Vagina (tissue), 2 donors: Measurements from ENCODE around the gene ARHGEF39. TPM values are rescaled to one million over a fixed set of nuclear protein-coding genes. Genes with fewer than 3 reads are reported as not detected.
"Not testable (repeated sequence)": the region's sequence is repeated elsewhere in the genome, so short reads cannot be mapped to it uniquely, and the experiment has no call there.

Experiments
- DNase-seq, 2 donors: peaks; one replicate each; pipeline ENCODE4 v3.0.0-alpha.2; 2017; ENCODE audit errors: extremely low spot score in 2 of 2
- H3K27ac ChIP-seq: fragments of 200-600 bp; sonication (generic); one replicate; pipeline ENCODE4 v1.5.1; 2019
- H3K27me3 ChIP-seq: fragments of 200-600 bp; sonication (generic); one replicate; pipeline ENCODE4 v1.5.1; 2019
- H3K36me3 ChIP-seq, 2 donors: fragments of 200-600 bp; sonication (generic); one replicate each; pipeline ENCODE4 v1.5.1; 2017 to 2019
- H3K4me1 ChIP-seq: fragments of 200-600 bp; sonication (generic); one replicate; pipeline ENCODE4 v1.5.1; 2019
- H3K4me3 ChIP-seq, 2 donors: fragments of 200-600 bp; sonication (generic); 1 replicate in 1 of 2; 2 replicates in 1 of 2; pipeline ENCODE4 v1.5.1; 2016 to 2019
- H3K9me3 ChIP-seq: fragments of 200-600 bp; sonication (generic); one replicate; pipeline ENCODE4 v1.5.1; 2019
- CTCF ChIP-seq, 3 experiments: fragments of 450-650 bp in 2 of 3; fragments of 200-600 bp in 1 of 3; sonication (generic) in 1 of 3; IDR thresholded peaks; one replicate each; pipeline ENCODE4 v1.5.1; 2017 to 2019; ENCODE audit warnings: antibody characterized with exemption in 3 of 3, mild to moderate bottlenecking in 2 of 3, moderate library complexity in 2 of 3
- POLR2A ChIP-seq, 2 donors: fragments of 450-650 bp; IDR thresholded peaks; one replicate each; pipeline ENCODE4 v1.6.1; 2017; ENCODE audit warnings: antibody characterized with exemption in 2 of 2, mild to moderate bottlenecking in 2 of 2, moderate library complexity in 2 of 2
- POLR2AphosphoS5 ChIP-seq, 2 donors: sonication (generic); formaldehyde crosslinking; IDR thresholded peaks; one replicate each; pipeline ENCODE4 v1.9.0; 2017; ENCODE audit warnings: antibody characterized with exemption in 2 of 2, mild to moderate bottlenecking in 2 of 2, low read depth in 1 of 2; ENCODE audit not compliant: insufficient read depth in 1 of 2
- intact Hi-C: fragments of 100-400 bp; cut with DNase I; formaldehyde crosslinking; loops from one replicate; pipeline ENCODE4 v1.15.1; 2023
- total RNA-seq: library from RNA; depleted of rRNA; stranded (reverse); fragments of >200 nt; gene quantifications from one replicate; pipeline ENCODE4 v1.2.3, GENCODE V29; 2016

The ARHGEF39 gene
- total RNA-seq, 1 donor from 2014 or later = 1.2 TPM

GRCh38 chr9:35646533-35647265 lies 18.3 kb downstream of the ARHGEF39 start:
- Histone ChIP-seq H3K27me3 (no peaks in the 10 kb centered on the region), H3K9me3 (no peaks in the 10 kb centered on the region), H3K4me1 (peaks cover 26% of the 10 kb centered on the region), H3K4me3 (peak overlapping the region; percentile 48 to 60), H3K27ac (peak overlapping the region; percentile 93), H3K36me3 (no peaks in the 10 kb centered on the region)
- no peak for DNase-seq
- intact Hi-C loops = loop anchor here (1.0 kb wide), 1 partner anchor 82 kb away; no protein-coding TSS in a partner anchor
- TF ChIP-seq POLR2AphosphoS5 (IDR thresholded peaks at IDR 0.05; ENCODE audit: insufficient read depth in 1 of 2, low read depth in 1 of 2) (peak; percentile 91 to 99), POLR2A (IDR thresholded peaks at IDR 0.05) (peak in 1 of 2 donors; percentile 94), CTCF (IDR thresholded peaks at IDR 0.05) (peak; percentile 89 to 97 (median 95))

GRCh38 chr9:35646153-35646532 lies 18.9 kb downstream of the ARHGEF39 start:
- H3K4me1 ChIP-seq = peaks cover 26% of the 10 kb centered on the region
- intact Hi-C loops = loop anchor here (1.0 kb wide), 1 partner anchor 82 kb away; no protein-coding TSS in a partner anchor
- H3K36me3 ChIP-seq = no peaks in the 10 kb centered on the region
- no peaks in the 10 kb centered on the region for H3K27me3 ChIP-seq
- TF ChIP-seq POLR2A (IDR thresholded peaks at IDR 0.05) (no peak), CTCF (IDR thresholded peaks at IDR 0.05) (no peak), POLR2AphosphoS5 (IDR thresholded peaks at IDR 0.05; ENCODE audit: insufficient read depth in 1 of 2, low read depth in 1 of 2) (no peak)
- H3K4me3 ChIP-seq = peak overlapping the region; percentile 48 to 60
- H3K27ac ChIP-seq = peak overlapping the region; percentile 93
- DNase-seq = no peak
- no peaks in the 10 kb centered on the region for H3K9me3 ChIP-seq

- H3K9me3 ChIP-seq, H3K27me3 ChIP-seq, H3K36me3 ChIP-seq, DNase-seq: not testable (repeated sequence)
- peaks cover 26% of the 10 kb centered on the region for H3K4me1 ChIP-seq
- H3K4me3 ChIP-seq = peak overlapping the region; percentile 48 to 60
- intact Hi-C loops = loop anchor here (1.0 kb wide), 1 partner anchor 83 kb away; no protein-coding TSS in a partner anchor
- peak overlapping the region; percentile 93 for H3K27ac ChIP-seq
Observed at GRCh38 chr9:35645736-35646135, 19.3 kb downstream of the ARHGEF39 start.

GRCh38 chr9:35643046-35643445 lies 21.9 kb downstream of the ARHGEF39 start:
- Histone ChIP-seq H3K9me3 (no peaks in the 10 kb centered on the region), H3K4me3 (no peak overlapping the region), H3K27ac (no peak overlapping the region), H3K4me1 (peaks cover 16% of the 10 kb centered on the region), H3K27me3 (no peaks in the 10 kb centered on the region), H3K36me3 (no peaks in the 10 kb centered on the region)
- no peak for DNase-seq
- TF ChIP-seq POLR2AphosphoS5 (IDR thresholded peaks at IDR 0.05; ENCODE audit: insufficient read depth in 1 of 2, low read depth in 1 of 2) (no peak), POLR2A (IDR thresholded peaks at IDR 0.05) (no peak)
- intact Hi-C loops = no loop called here

GRCh38 chr9:35641478-35641877 lies 23.5 kb downstream of the ARHGEF39 start:
- H3K27ac ChIP-seq, H3K27me3 ChIP-seq, H3K9me3 ChIP-seq, DNase-seq, intact Hi-C loops, H3K4me3 ChIP-seq, H3K36me3 ChIP-seq: not testable (repeated sequence)
- H3K4me1 ChIP-seq = peaks cover 12% of the 10 kb centered on the region

- H3K4me3 ChIP-seq, H3K27me3 ChIP-seq, H3K36me3 ChIP-seq, H3K4me1 ChIP-seq, H3K9me3 ChIP-seq, intact Hi-C loops, H3K27ac ChIP-seq: not testable (repeated sequence)
- DNase-seq = peak in 1 of 2 donors; percentile 77
Observed at GRCh38 chr9:35640431-35640830, 24.6 kb downstream of the ARHGEF39 start.

GRCh38 chr9:35639631-35640030 lies 25.4 kb downstream of the ARHGEF39 start:
- no peak for DNase-seq
- Histone ChIP-seq H3K27ac (no peak overlapping the region), H3K36me3 (no peaks in the 10 kb centered on the region), H3K4me1 (no peaks in the 10 kb centered on the region), H3K27me3 (no peaks in the 10 kb centered on the region), H3K9me3 (no peaks in the 10 kb centered on the region), H3K4me3 (no peak overlapping the region)
- TF ChIP-seq CTCF (IDR thresholded peaks at IDR 0.05) = no peak
- TF ChIP-seq POLR2AphosphoS5 (IDR thresholded peaks at IDR 0.05; ENCODE audit: insufficient read depth in 1 of 2, low read depth in 1 of 2) = no peak
- no peak for TF ChIP-seq POLR2A (IDR thresholded peaks at IDR 0.05)
- intact Hi-C loops = no loop called here

GRCh38 chr9:35639225-35639624 lies 25.8 kb downstream of the ARHGEF39 start:
- H3K27me3 ChIP-seq, H3K4me1 ChIP-seq, H3K9me3 ChIP-seq, H3K27ac ChIP-seq, DNase-seq, H3K4me3 ChIP-seq, H3K36me3 ChIP-seq, intact Hi-C loops: not testable (repeated sequence)

GRCh38 chr9:35638751-35639150 lies 26.2 kb downstream of the ARHGEF39 start:
- peak in 1 of 2 donors; percentile 8 for DNase-seq

GRCh38 chr9:35637427-35637955 lies 27.5 kb downstream of the ARHGEF39 start:
- H3K27ac ChIP-seq, H3K4me1 ChIP-seq, DNase-seq, H3K4me3 ChIP-seq, H3K9me3 ChIP-seq, H3K36me3 ChIP-seq, intact Hi-C loops, H3K27me3 ChIP-seq: not testable (repeated sequence)

More at GRCh38 chr9:35638751-35639150, 26.2 kb downstream of the ARHGEF39 start:
- intact Hi-C loops, H3K4me1 ChIP-seq, H3K27me3 ChIP-seq, H3K36me3 ChIP-seq, H3K9me3 ChIP-seq, H3K27ac ChIP-seq, H3K4me3 ChIP-seq: not testable (repeated sequence)
